Measurements from ENCODE around the gene MERTK.
"Not testable (repeated sequence)": the region's sequence is repeated elsewhere in the genome, so short reads cannot be mapped to it uniquely, and the experiment has no call there.

MERTK gene

DNA sequence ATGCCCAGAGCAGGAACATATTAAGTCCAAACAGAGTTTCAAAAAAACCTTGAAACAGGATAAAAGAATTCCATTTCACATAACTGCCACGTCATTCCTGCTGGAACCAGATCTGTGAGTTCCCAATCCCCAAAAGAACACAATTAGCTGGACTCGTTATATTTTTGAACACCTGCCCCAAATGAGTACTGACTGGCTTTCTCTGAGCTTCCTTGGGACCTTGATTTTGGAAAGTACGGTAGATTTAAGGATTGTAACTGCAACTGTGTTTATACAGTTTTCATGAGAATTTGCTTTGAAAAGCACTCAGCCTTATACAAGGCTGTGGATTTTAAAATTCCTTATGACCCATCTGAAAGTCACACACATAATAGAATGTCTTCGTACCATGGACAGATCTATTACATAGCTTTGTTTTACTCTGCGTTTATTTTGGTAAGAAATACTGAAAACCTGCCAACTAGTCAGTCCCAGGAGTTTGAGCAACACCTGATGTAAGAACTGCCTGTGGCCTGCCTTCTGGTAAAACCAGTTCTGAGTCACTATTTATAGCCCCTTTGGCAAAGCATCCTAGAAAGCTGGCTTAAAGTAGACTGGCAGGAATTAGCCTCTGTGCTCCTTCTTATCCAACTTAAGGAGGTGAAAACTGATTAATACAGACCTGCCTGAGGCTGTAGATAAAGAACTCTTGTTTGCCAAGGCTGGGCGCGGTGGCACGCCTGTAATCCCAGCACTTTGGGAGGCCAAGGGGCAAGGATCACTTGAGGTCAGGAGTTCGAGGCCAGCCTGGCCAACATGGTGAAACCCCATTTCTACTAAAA is 48.1 kb downstream of the MERTK start:
- no peak for DNase-seq (ENCODE audit: low read depth)

DNA sequence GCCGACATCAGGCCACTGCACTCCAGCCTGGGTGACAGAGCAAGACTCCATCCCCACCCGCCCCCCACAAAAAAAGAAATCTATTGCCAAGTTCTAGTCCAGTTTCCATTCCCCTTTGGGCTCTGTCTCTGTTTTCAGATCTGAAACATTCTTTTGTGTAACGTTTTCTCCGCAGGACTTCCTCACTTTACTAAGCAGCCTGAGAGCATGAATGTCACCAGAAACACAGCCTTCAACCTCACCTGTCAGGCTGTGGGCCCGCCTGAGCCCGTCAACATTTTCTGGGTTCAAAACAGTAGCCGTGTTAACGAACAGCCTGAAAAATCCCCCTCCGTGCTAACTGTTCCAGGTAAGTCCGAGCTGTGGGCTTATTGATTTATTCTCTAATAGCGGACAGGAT is 48.8 kb downstream of the MERTK start:
- no peak for DNase-seq (ENCODE audit: low read depth)

- no peak for DNase-seq (ENCODE audit: low read depth)
Observed at GRCh38 chr2:111948832-111949231, 50.4 kb downstream of the MERTK start.

DNA sequence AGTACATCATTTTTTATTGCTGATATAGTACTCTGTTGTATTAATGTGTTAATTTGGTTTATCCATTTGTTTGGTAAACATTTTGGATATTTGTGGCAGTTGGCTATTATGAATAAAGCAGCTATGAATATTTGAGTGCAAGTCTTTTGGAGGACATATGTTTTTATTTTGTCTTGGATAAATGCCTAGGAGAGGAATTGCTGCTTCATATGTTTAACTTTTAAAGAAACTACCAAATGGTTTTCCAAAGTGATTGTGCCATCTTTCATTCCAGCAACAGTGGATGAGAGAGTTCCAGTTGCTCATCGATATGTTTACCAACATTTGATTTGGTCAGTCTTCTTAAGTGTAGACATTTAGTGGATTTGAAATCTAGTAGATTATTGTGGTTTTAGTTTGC is 51.8 kb downstream of the MERTK start:
- no peak for DNase-seq (ENCODE audit: low read depth)

GRCh38 chr2:111951486-111951885 is 53.1 kb downstream of the MERTK start:
- DNase-seq (ENCODE audit: low read depth) = no peak

GRCh38 chr2:111952871-111953452 is 54.6 kb downstream of the MERTK start:
- DNase-seq (ENCODE audit: low read depth) = no peak

- DNase-seq (ENCODE audit: low read depth) = no peak
Observed at GRCh38 chr2:111954602-111955332, 56.4 kb downstream of the MERTK start.

DNA sequence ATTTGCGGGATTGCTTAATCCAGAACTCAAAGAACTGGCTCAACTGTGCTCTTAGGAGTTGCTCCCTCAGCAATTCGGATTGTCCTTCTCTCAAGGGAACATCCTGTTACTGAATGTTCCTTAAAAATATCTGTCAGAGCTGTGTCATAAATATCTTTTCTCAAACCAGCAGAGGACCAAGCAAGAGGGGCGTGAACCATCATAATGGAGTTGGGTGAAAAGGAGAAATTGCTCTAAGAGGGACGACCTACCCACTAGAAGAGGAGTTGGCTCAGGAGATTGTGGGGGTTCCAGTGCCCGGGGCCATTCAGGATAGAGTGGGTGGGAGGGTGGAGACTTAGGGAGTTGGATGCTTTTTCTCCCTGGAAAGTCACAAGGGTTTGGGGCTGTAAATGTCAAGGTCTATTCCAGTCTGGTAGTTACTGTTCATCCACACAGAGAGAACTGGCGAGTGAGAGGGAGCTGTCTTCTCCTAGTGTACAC is 59.5 kb downstream of the MERTK start:
- no peak for DNase-seq (ENCODE audit: low read depth)

GRCh38 chr2:111958901-111959300 is 60.5 kb downstream of the MERTK start:
- DNase-seq (ENCODE audit: low read depth) = no peak

DNA sequence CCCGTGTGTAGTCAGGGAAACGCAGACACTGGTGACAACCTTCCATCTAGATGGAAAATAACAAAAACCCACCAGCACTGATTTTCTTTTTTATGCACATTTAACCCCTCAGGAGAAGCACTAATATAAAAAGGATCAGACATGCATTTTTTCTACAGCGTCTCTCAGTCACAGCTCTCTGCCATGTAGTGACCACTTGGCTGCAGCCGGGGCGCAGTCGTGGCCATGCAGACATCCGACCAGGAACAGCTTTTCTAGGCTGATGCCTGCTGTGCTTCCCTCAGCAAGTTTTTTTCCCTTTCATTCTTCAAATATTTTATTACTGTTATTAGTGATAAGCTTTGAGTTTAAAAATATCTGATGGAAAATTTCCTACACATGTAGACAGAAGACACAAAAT is 63.3 kb downstream of the MERTK start:
- DNase-seq (ENCODE audit: low read depth) = no peak

GRCh38 chr2:111963086-111963485 is 64.7 kb downstream of the MERTK start:
- not testable (repeated sequence) for DNase-seq (ENCODE audit: low read depth)

DNA sequence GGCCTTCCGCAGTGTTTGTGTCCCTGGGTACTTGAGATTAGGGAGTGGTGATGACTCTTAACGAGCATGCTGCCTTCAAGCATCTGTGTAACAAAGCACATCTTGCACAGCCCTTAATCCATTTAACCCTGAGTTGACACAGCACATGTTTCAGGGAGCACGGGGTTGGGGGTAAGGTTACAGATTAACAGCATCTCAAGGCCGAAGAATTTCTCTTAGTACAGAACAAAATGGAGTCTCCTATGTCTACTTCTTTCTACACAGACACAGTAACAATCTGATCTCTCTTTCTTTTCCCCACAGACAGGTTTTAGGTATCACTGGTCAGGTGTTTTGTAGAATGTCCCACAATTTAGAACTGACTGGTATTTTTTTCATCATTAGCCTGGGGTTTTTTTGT is 65.1 kb downstream of the MERTK start:
- not testable (repeated sequence) for DNase-seq (ENCODE audit: low read depth)

- DNase-seq (ENCODE audit: low read depth) = no peak
Observed at GRCh38 chr2:111965062-111965461, 66.7 kb downstream of the MERTK start.

- DNase-seq (ENCODE audit: low read depth) = no peak
Observed at GRCh38 chr2:111966241-111966640, 67.8 kb downstream of the MERTK start.

DNA sequence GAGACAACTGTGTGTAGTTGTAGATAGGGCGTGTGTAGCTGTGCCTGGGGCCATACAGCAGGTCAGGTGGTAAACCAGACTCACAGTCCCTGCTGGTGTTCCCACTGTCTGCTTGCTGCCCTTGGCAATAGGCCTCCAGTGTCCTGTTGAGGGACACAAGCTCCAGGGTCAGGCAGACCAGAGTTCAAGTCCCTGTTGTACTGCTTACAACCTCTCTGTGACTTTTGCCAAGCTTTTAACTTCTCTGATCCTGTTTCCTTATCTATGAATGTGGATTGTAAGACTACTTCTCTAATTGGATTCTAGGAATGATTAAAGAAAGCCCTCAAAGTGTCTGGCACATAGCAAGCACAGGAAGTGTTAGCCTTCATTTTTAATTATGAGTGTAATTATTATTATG is 68.6 kb downstream of the MERTK start:
- no peak for DNase-seq (ENCODE audit: low read depth)

- no peak for DNase-seq (ENCODE audit: low read depth)
Observed at GRCh38 chr2:111970453-111970852, 72.0 kb downstream of the MERTK start.

GRCh38 chr2:111972955-111973565 is 74.7 kb downstream of the MERTK start:
- DNase-seq (ENCODE audit: low read depth) = no peak

DNA sequence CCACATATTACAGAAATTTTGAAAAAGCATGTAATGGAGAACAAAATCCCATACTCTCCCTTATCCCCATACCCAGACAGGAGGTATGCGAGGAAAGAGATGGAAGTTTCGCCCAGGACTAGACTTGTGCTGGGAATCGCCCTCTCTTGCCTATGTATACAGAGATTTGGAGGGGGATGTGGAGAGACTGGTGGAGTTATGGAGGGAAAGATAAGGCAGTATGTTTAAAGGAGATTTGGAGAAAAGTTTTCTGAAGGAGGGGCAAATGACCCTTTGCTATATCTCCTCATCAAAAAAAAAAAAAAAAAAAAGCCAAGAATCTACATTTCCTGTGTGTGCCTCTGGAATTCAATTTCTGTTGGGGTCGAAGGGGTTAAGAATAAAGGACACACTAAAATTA is 75.3 kb downstream of the MERTK start:
- DNase-seq (ENCODE audit: low read depth) = no peak

GRCh38 chr2:111975053-111975552 is 76.7 kb downstream of the MERTK start:
- no peak for DNase-seq (ENCODE audit: low read depth)

DNA sequence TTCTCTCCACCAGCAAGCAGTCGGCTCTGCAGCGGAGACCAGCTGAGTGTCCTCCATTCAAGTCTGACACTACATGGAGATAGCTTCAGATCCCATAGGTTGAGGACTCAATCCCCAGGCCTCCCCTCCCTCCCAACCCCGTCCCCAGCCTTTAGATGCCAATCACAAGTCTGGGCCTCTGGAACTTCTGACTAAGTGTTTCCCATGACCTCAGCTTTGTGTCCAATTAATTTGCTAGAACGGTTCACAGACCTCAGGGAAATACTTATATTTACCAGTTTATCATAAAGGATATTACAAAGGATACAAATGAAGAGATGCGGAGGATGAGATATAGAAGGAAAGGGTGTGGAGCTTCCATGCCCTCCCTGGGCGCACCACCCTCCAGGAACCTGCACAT is 77.4 kb downstream of the MERTK start:
- DNase-seq (ENCODE audit: low read depth) = no peak

DNA sequence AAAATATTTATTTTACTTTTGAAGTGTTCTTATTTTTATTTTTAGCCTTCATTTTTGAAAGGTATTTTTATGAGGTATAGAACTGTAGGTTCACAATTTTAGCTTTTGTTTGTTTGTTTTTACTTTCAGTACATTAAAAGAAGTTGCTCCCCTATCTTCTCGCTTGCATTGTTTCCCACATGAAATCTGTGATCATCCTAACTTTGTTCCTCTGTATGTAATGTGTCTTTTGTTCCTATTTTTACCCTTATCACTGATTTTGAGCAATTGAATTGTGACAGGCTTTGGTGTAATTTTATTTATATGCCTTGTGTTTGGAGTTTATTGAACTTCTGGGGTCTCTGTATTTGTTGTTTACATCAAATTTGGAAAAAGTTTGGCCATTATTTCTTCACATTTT is 78.8 kb downstream of the MERTK start:
- no peak for DNase-seq (ENCODE audit: low read depth)

DNA sequence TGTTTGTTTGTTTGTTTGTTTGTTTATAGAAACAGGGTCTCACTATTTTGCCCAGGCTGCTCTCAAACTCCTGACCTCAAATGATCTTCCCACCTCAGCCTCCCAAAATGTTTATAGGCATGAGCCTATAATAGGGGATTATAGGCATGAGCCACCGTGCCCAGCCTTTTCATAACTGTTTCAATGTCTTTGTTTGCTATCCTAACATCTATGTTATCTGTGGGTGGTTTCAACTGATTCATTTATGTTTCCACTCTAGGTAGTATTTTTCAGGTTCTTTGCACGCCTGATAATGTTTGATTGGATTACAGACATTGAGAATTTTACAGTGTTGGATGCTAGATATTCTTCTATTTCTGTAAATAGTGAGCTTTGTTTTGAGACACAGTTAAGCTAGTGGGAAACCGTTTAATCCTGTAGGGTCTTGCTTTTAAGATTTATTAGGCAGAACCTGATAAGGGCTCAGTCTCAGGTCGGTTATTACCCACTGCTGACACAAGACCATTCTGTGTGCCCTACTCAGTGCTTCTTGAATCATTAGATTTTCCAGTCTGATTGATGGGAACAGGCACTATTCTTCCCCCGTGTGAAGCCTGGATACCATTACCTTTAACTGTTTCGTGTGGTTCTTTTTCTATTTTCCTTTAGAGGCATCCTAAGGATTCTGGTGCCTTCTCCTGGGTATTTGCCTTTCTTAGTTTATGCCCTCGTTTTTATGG is 80.2 kb downstream of the MERTK start:
- no peak for DNase-seq (ENCODE audit: low read depth)

All from stimulated activated CD8-positive, alpha-beta memory T cell treated with anti-CD3 and anti-CD28 coated beads, Interleukin-12 subunit alpha, Interleukin-12 subunit beta, amount 100 ng/mL, for 4 hours (primary cell).